Measurements from ENCODE around the gene EMILIN1. TPM values are rescaled to one million over a fixed set of nuclear protein-coding genes. Genes with fewer than 3 reads are reported as not detected.

Gene EMILIN1
- total and polyA plus RNA-seq, 10 of the 15 experiments (the other 5 are each of a cell fraction or from before 2014, with no cell fraction given): 0.01 to 2.3 (median 1.2) TPM; not detected in 2

DNA sequence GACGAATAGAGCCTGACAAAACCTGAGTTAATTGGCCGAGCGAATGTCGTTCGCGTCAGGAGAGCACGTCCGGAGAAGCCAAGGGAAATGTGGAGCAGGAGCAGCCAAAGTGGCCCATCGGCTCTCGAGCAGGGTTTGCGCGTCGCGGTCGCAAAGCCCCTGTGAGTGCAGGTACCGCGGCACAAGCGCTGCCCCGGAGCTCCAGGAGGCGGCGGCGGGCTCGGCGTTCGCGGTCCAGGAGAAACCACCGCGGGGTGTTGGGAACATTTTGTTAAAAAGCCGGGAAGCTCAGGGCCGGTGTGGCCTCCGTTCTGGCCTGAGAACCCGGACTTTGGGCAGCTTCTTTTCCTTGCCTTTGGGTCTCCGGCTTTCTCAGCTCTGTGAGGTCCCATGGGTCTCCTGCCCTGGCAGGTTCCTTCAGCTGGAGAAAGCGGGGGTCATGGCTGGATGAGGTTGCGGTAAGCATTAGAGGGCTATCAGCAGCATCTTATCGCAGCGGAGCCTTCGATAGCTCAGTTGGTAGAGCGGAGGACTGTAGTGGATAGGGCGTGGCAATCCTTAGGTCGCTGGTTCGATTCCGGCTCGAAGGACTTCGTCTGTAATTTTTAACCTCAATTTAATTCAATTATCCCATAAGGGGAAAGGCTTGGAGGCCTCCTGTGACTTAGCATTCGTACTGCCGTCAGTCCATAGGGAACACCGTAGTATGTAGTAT, 28.0 kb upstream of the EMILIN1 start (continued):
- TF ChIP-seq PML (IDR thresholded peaks at IDR 0.05; ENCODE audit: low read length): no peak
- TF ChIP-seq, protein P1, sequence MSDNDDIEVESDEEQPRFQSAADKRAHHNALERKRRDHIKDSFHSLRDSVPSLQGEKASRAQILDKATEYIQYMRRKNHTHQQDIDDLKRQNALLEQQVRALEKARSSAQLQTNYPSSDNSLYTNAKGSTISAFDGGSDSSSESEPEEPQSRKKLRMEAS (IDR thresholded peaks at IDR 0.05; ENCODE audit: low read depth, low read length): no peak; the same call in none of the 2 replicates
- no peak for TF ChIP-seq HDAC6 (IDR thresholded peaks at IDR 0.05; ENCODE audit: unreplicated experiment)
- TF ChIP-seq, protein P2, sequence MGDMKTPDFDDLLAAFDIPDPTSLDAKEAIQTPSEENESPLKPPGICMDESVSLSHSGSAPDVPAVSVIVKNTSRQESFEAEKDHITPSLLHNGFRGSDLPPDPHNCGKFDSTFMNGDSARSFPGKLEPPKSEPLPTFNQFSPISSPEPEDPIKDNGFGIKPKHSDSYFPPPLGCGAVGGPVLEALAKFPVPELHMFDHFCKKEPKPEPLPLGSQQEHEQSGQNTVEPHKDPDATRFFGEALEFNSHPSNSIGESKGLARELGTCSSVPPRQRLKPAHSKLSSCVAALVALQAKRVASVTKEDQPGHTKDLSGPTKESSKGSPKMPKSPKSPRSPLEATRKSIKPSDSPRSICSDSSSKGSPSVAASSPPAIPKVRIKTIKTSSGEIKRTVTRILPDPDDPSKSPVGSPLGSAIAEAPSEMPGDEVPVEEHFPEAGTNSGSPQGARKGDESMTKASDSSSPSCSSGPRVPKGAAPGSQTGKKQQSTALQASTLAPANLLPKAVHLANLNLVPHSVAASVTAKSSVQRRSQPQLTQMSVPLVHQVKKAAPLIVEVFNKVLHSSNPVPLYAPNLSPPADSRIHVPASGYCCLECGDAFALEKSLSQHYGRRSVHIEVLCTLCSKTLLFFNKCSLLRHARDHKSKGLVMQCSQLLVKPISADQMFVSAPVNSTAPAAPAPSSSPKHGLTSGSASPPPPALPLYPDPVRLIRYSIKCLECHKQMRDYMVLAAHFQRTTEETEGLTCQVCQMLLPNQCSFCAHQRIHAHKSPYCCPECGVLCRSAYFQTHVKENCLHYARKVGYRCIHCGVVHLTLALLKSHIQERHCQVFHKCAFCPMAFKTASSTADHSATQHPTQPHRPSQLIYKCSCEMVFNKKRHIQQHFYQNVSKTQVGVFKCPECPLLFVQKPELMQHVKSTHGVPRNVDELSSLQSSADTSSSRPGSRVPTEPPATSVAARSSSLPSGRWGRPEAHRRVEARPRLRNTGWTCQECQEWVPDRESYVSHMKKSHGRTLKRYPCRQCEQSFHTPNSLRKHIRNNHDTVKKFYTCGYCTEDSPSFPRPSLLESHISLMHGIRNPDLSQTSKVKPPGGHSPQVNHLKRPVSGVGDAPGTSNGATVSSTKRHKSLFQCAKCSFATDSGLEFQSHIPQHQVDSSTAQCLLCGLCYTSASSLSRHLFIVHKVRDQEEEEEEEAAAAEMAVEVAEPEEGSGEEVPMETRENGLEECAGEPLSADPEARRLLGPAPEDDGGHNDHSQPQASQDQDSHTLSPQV (IDR thresholded peaks at IDR 0.05): no peak
- no peak for TF ChIP-seq BMI1 (IDR thresholded peaks at IDR 0.05; ENCODE audit: borderline replicate concordance)
- TF ChIP-seq NR2F1 (conservative IDR thresholded peaks at IDR 0.05): no peak; the same call in 1 of the 2 replicates
- TF ChIP-seq HDAC2 (IDR thresholded peaks at IDR 0.05): no peak
- peak; percentile 61 for TF ChIP-seq CREB1 (IDR thresholded peaks at IDR 0.05; ENCODE audit: low read depth)
- TF ChIP-seq, protein P3, sequence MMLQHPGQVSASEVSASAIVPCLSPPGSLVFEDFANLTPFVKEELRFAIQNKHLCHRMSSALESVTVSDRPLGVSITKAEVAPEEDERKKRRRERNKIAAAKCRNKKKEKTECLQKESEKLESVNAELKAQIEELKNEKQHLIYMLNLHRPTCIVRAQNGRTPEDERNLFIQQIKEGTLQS (IDR thresholded peaks at IDR 0.05; ENCODE audit: borderline replicate concordance, extremely low read depth, low read depth, low read length): no peak
- TF ChIP-seq IKZF1 (conservative IDR thresholded peaks at IDR 0.05): peak; percentile 87
- peak; percentile 39; the same call in 1 of the 2 replicates for TF ChIP-seq LARP7 (IDR thresholded peaks at IDR 0.05)
- TF ChIP-seq TBL1XR1 (IDR thresholded peaks at IDR 0.05; ENCODE audit: low read depth, low read length): peak; percentile 73
- TF ChIP-seq, protein P4, sequence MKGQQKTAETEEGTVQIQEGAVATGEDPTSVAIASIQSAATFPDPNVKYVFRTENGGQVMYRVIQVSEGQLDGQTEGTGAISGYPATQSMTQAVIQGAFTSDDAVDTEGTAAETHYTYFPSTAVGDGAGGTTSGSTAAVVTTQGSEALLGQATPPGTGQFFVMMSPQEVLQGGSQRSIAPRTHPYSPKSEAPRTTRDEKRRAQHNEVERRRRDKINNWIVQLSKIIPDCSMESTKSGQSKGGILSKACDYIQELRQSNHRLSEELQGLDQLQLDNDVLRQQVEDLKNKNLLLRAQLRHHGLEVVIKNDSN (IDR thresholded peaks at IDR 0.05; ENCODE audit: borderline replicate concordance, extremely low read length, insufficient read depth, low read depth, low read length): peak; percentile 29
- TF ChIP-seq, protein P5, sequence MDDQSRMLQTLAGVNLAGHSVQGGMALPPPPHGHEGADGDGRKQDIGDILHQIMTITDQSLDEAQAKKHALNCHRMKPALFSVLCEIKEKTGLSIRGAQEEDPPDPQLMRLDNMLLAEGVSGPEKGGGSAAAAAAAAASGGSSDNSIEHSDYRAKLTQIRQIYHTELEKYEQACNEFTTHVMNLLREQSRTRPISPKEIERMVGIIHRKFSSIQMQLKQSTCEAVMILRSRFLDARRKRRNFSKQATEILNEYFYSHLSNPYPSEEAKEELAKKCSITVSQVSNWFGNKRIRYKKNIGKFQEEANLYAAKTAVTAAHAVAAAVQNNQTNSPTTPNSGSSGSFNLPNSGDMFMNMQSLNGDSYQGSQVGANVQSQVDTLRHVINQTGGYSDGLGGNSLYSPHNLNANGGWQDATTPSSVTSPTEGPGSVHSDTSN (IDR thresholded peaks at IDR 0.05; ENCODE audit: insufficient replicate concordance, low read depth, low read length): no peak
- no peak for TF ChIP-seq MYC (IDR thresholded peaks at IDR 0.05; ENCODE audit: insufficient read depth, insufficient read length, insufficient replicate concordance, low read length, severe bottlenecking)
- no peak; the same call in 1 of the 2 replicates for TF ChIP-seq WRNIP1 (IDR thresholded peaks at IDR 0.05; ENCODE audit: borderline replicate concordance, low read depth, low read length)
- TF ChIP-seq CBFB (IDR thresholded peaks at IDR 0.05; ENCODE audit: low read depth): peak; percentile 66
- no peak for TF ChIP-seq EZH2 (IDR thresholded peaks at IDR 0.05; ENCODE audit: borderline replicate concordance, control insufficient read depth, low read depth, low read length)
- TF ChIP-seq BACH1 (IDR thresholded peaks at IDR 0.05; ENCODE audit: borderline replicate concordance): no peak; the same call in 1 of the 2 replicates
- peak; percentile 36 for TF ChIP-seq RELA (IDR thresholded peaks at IDR 0.05; ENCODE audit: borderline replicate concordance, partially characterized antibody)
- TF ChIP-seq, protein P6, sequence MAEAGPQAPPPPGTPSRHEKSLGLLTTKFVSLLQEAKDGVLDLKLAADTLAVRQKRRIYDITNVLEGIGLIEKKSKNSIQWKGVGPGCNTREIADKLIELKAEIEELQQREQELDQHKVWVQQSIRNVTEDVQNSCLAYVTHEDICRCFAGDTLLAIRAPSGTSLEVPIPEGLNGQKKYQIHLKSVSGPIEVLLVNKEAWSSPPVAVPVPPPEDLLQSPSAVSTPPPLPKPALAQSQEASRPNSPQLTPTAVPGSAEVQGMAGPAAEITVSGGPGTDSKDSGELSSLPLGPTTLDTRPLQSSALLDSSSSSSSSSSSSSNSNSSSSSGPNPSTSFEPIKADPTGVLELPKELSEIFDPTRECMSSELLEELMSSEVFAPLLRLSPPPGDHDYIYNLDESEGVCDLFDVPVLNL (IDR thresholded peaks at IDR 0.05; ENCODE audit: low read depth, low read length): no peak
- no peak for TF ChIP-seq SIX5 (IDR thresholded peaks at IDR 0.05; ENCODE audit: low read depth, low read length, severe bottlenecking)

All from GM12878 (cell line).